HCT116 (cell line): ENCODE measurements around the gene EXOSC7. TPM values are rescaled to one million over a fixed set of nuclear protein-coding genes. Genes with fewer than 3 reads are reported as not detected.

Experiments
- ATAC-seq: fragments of 200-7000 bp; cut with Tn5 transposase; 2 replicates; pipeline ENCODE4 v1.9.1; 2020; ENCODE audit warnings: mild to moderate bottlenecking, moderate library complexity
- BruUV-seq: library from RNA; stranded (reverse); fragments of 400-500 nt; replicated peaks from 2 replicates; lab custom pipeline; 2021; lab: Mats Ljungman, UMichigan
- CTCF ChIA-PET: fragments of 300-600 bp; sonication (Branson Sonifier 250); formaldehyde crosslinking; loops from one replicate; lab custom pipeline; 2021; ENCODE audit warnings: antibody characterized with exemption; lab: Charles Lee
- POLR2A ChIA-PET: fragments of 300-600, 350-600 bp; sonication (Branson Sonifier 250); formaldehyde crosslinking; loops from one replicate; lab custom pipeline; 2021; ENCODE audit warnings: antibody characterized with exemption; lab: Charles Lee
- RAD21 ChIA-PET, 2 experiments: fragments of 300-600 bp; sonication (Branson Sonifier 250); formaldehyde crosslinking; loops; one replicate each; lab custom pipeline; 2023; ENCODE audit warnings: low total read pairs in 2 of 2; ENCODE audit not compliant: uncharacterized antibody in 2 of 2, unreplicated experiment in 2 of 2, low non-redundant PET in 1 of 2; lab: Charles Lee
- DNase-seq: peaks from one replicate; pipeline ENCODE4 v3.0.0-alpha.2; 2010; ENCODE audit warnings: low read depth, low spot score
- H2AFZ ChIP-seq: fragments of 200-600 bp; shearing (Covaris generic), sonication (generic); 2 replicates; pipeline ENCODE4 v1.6.1; 2017; ENCODE audit warnings: low read depth, mixed run types, mixed read lengths, antibody characterized with exemption, low read length; ENCODE audit not compliant: poor library complexity, severe bottlenecking
- H3K27ac ChIP-seq: 2 replicates; pipeline ENCODE4 v1.5.1; 2012; ENCODE audit warnings: low read depth, low read length
- H3K27me3 ChIP-seq: fragments of 200-600 bp; sonication (generic); 2 replicates; pipeline ENCODE4 v1.6.1; 2016; ENCODE audit warnings: mixed run types, low read length, mixed read lengths; ENCODE audit not compliant: insufficient read depth
- H3K36me3 ChIP-seq, 2 experiments: fragments of 200-500 bp in 1 of 2; fragments of 200-600 bp in 1 of 2; sonication (Bioruptor generic) in 1 of 2; sonication (generic) in 1 of 2; 2 replicates each; pipeline versions ENCODE4 v1.5.1 to v1.6.1; 2014 to 2016; ENCODE audit warnings: low read length in 2 of 2, inconsistent platforms in 1 of 2, mixed read lengths in 1 of 2, mixed run types in 1 of 2; ENCODE audit not compliant: insufficient read depth in 2 of 2, control insufficient read depth in 1 of 2
- H3K4me1 ChIP-seq, 2 experiments: fragments of 200-600 bp in 1 of 2; sonication (generic) in 1 of 2; 2 replicates each; pipeline versions ENCODE4 v1.5.1 to v1.6.1; 2012 to 2017; ENCODE audit warnings: low read length in 2 of 2, inconsistent platforms in 1 of 2, mild to moderate bottlenecking in 1 of 2, mixed read lengths in 1 of 2, mixed run types in 1 of 2, moderate library complexity in 1 of 2; ENCODE audit not compliant: insufficient read depth in 2 of 2, control insufficient read depth in 1 of 2
- H3K4me2 ChIP-seq: fragments of 200-600 bp; sonication (generic); 2 replicates; pipeline ENCODE4 v1.6.1; 2017; ENCODE audit warnings: mixed run types, low read length, mixed read lengths
- H3K4me3 ChIP-seq, 2 experiments: fragments of 200-600 bp in 1 of 2; sonication (generic) in 1 of 2; replicated peaks in 1 of 2; 2 replicates each; pipeline ENCODE4 v1.5.1; 2011 to 2016; ENCODE audit warnings: low read length in 2 of 2, control low read depth in 1 of 2, low read depth in 1 of 2, mild to moderate bottlenecking in 1 of 2, mixed read lengths in 1 of 2, mixed run types in 1 of 2
- H3K79me2 ChIP-seq: fragments of 200-600 bp; sonication (generic); 2 replicates; pipeline ENCODE4 v1.6.1; 2017; ENCODE audit warnings: mild to moderate bottlenecking, mixed run types, low read length, moderate library complexity, mixed read lengths; ENCODE audit not compliant: insufficient read depth
- H3K9ac ChIP-seq: fragments of 200-600 bp; sonication (generic); 2 replicates; pipeline ENCODE4 v1.6.1; 2016; ENCODE audit warnings: low read length, mixed read lengths
- H3K9me2 ChIP-seq: fragments of 200-600 bp; sonication (generic), shearing (Covaris generic); 2 replicates; pipeline ENCODE4 v1.6.1; 2017; ENCODE audit warnings: mixed run types, mild to moderate bottlenecking, moderate library complexity; ENCODE audit not compliant: insufficient read depth
- H3K9me3 ChIP-seq, 2 experiments: fragments of 200-500 bp in 1 of 2; fragments of 200-600 bp in 1 of 2; sonication (Bioruptor generic) in 1 of 2; sonication (generic) in 1 of 2; 2 replicates each; pipeline ENCODE4 v1.6.1; 2014 to 2017; ENCODE audit warnings: low read length in 2 of 2, mixed read lengths in 2 of 2, inconsistent platforms in 1 of 2, low read depth in 1 of 2, mild to moderate bottlenecking in 1 of 2, mixed run types in 1 of 2, moderate library complexity in 1 of 2; ENCODE audit not compliant: control insufficient read depth in 1 of 2, insufficient read depth in 1 of 2
- H4K20me1 ChIP-seq: fragments of 200-600 bp; sonication (generic), shearing (Covaris generic); 2 replicates; pipeline ENCODE4 v1.6.1; 2017; ENCODE audit warnings: mixed run types, mild to moderate bottlenecking, moderate library complexity; ENCODE audit not compliant: insufficient read depth
- CBX3 ChIP-seq: IDR thresholded peaks from 2 replicates; pipeline ENCODE4 v1.6.1; 2012; ENCODE audit warnings: low read depth
- CEBPB ChIP-seq: IDR thresholded peaks from 2 replicates; pipeline ENCODE4 v1.6.1; 2012; ENCODE audit warnings: low read depth
- CTCF ChIP-seq, 3 experiments: fragments of 200-600 bp in 1 of 3; sonication (generic) in 1 of 3; IDR thresholded peaks in 2 of 3; conservative IDR thresholded peaks in 1 of 3; 2 replicates each; pipeline ENCODE4 v1.5.1; 2012 to 2017; ENCODE audit warnings: low read depth in 2 of 3, low read length in 2 of 3, antibody characterized with exemption in 1 of 3, borderline replicate concordance in 1 of 3, control low read depth in 1 of 3, mild to moderate bottlenecking in 1 of 3, mixed read lengths in 1 of 3, mixed run types in 1 of 3, moderate library complexity in 1 of 3; ENCODE audit not compliant: insufficient read depth in 1 of 3
- EGR1 ChIP-seq: IDR thresholded peaks from 2 replicates; pipeline ENCODE4 v1.6.1; 2012; ENCODE audit warnings: low read depth
- ELF1 ChIP-seq: IDR thresholded peaks from 2 replicates; pipeline ENCODE4 v1.6.1; 2012; ENCODE audit warnings: low read depth, borderline replicate concordance
- EZH2 ChIP-seq: fragments of 200-600 bp; sonication (generic); IDR thresholded peaks from 2 replicates; pipeline ENCODE4 v1.6.1; 2017; ENCODE audit warnings: antibody characterized with exemption, mixed run types
- FOSL1 ChIP-seq: IDR thresholded peaks from 2 replicates; pipeline ENCODE4 v1.6.1; 2012; ENCODE audit warnings: low read depth
- JUND ChIP-seq: IDR thresholded peaks from 2 replicates; pipeline ENCODE4 v1.6.1; 2012
- POLR2A ChIP-seq: IDR thresholded peaks from 2 replicates; pipeline ENCODE4 v1.7.0; 2011; ENCODE audit warnings: borderline replicate concordance; ENCODE audit not compliant: insufficient read depth, insufficient read length; ENCODE audit errors: extremely low read depth
- POLR2AphosphoS5 ChIP-seq: IDR thresholded peaks from 2 replicates; pipeline ENCODE4 v1.6.1; 2011; ENCODE audit warnings: mild to moderate bottlenecking, low read depth, low read length, moderate library complexity
- REST ChIP-seq: IDR thresholded peaks from 2 replicates; pipeline ENCODE4 v1.6.1; 2012; ENCODE audit warnings: low read depth
- SIN3A ChIP-seq: IDR thresholded peaks from 2 replicates; pipeline ENCODE4 v1.6.1; 2012; ENCODE audit warnings: low read depth
- SP1 ChIP-seq: IDR thresholded peaks from 2 replicates; pipeline ENCODE4 v1.6.1; 2012; ENCODE audit warnings: low read depth
- SRF ChIP-seq: IDR thresholded peaks from 2 replicates; pipeline ENCODE4 v1.6.1; 2012; ENCODE audit warnings: low read depth
- TCF7L2 ChIP-seq: IDR thresholded peaks from 2 replicates; pipeline ENCODE4 v1.7.0; 2011; ENCODE audit warnings: borderline replicate concordance, inconsistent platforms; ENCODE audit not compliant: insufficient read depth, insufficient read length; ENCODE audit errors: extremely low read depth
- ZFX ChIP-seq: fragments of 450-650 bp; IDR thresholded peaks from 2 replicates; pipeline ENCODE4 v1.6.1; 2017
- ZNF274 ChIP-seq: fragments of 200-500 bp; sonication (Bioruptor generic); IDR thresholded peaks from 2 replicates; pipeline ENCODE4 v1.6.1; 2014; ENCODE audit warnings: mild to moderate bottlenecking, low read depth, low read length, inconsistent platforms
- intact Hi-C: fragments of 100-400 bp; cut with micrococcal nuclease; formaldehyde crosslinking; loops from 2 replicates; pipeline ENCODE4 v1.10.0; 2022
- total RNA-seq: library from RNA; stranded (reverse); gene quantifications from one replicate; pipeline ENCODE4 v1.2.1, GENCODE V29; 2021; ENCODE audit not compliant: unreplicated experiment
- TF ChIP-seq, protein P1 (sequence below): IDR thresholded peaks from 2 replicates; pipeline ENCODE4 v1.6.1; 2012
- TF ChIP-seq, protein P2 (sequence below): IDR thresholded peaks from 2 replicates; pipeline ENCODE4 v1.6.1; 2012
- TF ChIP-seq, protein P3 (sequence below): IDR thresholded peaks from 2 replicates; pipeline ENCODE4 v1.6.1; 2011; ENCODE audit warnings: mild to moderate bottlenecking, low read length, moderate library complexity; ENCODE audit not compliant: insufficient replicate concordance; ENCODE audit errors: extremely low read depth

EXOSC7 gene
- total RNA-seq, 1 experiment from 2014 or later, result 72.6 TPM

GRCh38 chr3:44950275-44950734 is 25.7 kb upstream of the EXOSC7 start:
- H3K36me3 ChIP-seq, result no peaks in the 10 kb centered on the region
- DNase-seq, result no peak
- intact Hi-C loops, result no loop called here
- TF ChIP-seq POLR2AphosphoS5 (no peak), EGR1 (no peak), FOSL1 (no peak), ELF1 (no peak), CBX3 (no peak), JUND (no peak), TCF7L2 (no peak), CEBPB (no peak), SP1 (no peak), ZNF274 (no peak), SIN3A (no peak), POLR2A (no peak), SRF (no peak), EZH2 (no peak), CTCF (IDR thresholded peaks at IDR 0.05 in 2 of 3, conservative IDR thresholded peaks at IDR 0.05 in 1 of 3; ENCODE audit: borderline replicate concordance in 1 of 3, insufficient read depth in 1 of 3, low read depth in 2 of 3, low read length in 2 of 3) (no peak), REST (no peak), ZFX (no peak)
- TF ChIP-seq, protein P1, sequence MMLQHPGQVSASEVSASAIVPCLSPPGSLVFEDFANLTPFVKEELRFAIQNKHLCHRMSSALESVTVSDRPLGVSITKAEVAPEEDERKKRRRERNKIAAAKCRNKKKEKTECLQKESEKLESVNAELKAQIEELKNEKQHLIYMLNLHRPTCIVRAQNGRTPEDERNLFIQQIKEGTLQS, result no peak
- TF ChIP-seq, protein P2, sequence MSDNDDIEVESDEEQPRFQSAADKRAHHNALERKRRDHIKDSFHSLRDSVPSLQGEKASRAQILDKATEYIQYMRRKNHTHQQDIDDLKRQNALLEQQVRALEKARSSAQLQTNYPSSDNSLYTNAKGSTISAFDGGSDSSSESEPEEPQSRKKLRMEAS, result no peak
- TF ChIP-seq, protein P3, sequence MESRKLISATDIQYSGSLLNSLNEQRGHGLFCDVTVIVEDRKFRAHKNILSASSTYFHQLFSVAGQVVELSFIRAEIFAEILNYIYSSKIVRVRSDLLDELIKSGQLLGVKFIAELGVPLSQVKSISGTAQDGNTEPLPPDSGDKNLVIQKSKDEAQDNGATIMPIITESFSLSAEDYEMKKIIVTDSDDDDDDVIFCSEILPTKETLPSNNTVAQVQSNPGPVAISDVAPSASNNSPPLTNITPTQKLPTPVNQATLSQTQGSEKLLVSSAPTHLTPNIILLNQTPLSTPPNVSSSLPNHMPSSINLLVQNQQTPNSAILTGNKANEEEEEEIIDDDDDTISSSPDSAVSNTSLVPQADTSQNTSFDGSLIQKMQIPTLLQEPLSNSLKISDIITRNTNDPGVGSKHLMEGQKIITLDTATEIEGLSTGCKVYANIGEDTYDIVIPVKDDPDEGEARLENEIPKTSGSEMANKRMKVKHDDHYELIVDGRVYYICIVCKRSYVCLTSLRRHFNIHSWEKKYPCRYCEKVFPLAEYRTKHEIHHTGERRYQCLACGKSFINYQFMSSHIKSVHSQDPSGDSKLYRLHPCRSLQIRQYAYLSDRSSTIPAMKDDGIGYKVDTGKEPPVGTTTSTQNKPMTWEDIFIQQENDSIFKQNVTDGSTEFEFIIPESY, result no peak
- H3K4me1 ChIP-seq, result no peaks in the 10 kb centered on the region
- no peak overlapping the region for H2AFZ ChIP-seq
- H3K9ac ChIP-seq, result no peak overlapping the region
- no peak overlapping the region for H3K4me2 ChIP-seq
- ATAC-seq, result no peak
- no peaks in the 10 kb centered on the region; the same call in 1 of the 2 replicates for H3K79me2 ChIP-seq
- ChIA-PET CTCF (no interaction called here), RAD21 (no interaction called here), POLR2A (no interaction called here)
- BruUV-seq, result no TSS peak
- no peaks in the 10 kb centered on the region for H3K9me3 ChIP-seq
- no peak overlapping the region for H3K4me3 ChIP-seq
- H3K9me2 ChIP-seq, result no peaks in the 10 kb centered on the region
- H3K27ac ChIP-seq, result no peak overlapping the region
- H3K27me3 ChIP-seq, result no peaks in the 10 kb centered on the region
- H4K20me1 ChIP-seq, result no peaks in the 10 kb centered on the region
